Measurements from ENCODE around the gene ACSBG1. TPM values are rescaled to one million over a fixed set of nuclear protein-coding genes. Genes with fewer than 3 reads are reported as not detected.
A peak's percentile ranks its signal among the peaks of the same experiment; 100 is the strongest.

The ACSBG1 gene
- total and polyA plus RNA-seq, 2 of the 8 experiments (the other 6 are each of a cell fraction or from before 2014, with no cell fraction given), result 5.4 to 7.1 TPM

GRCh38 chr15:78211189-78211921 is 23.0 kb downstream of the ACSBG1 start:
- no peaks in the 10 kb centered on the region for H3K27me3 ChIP-seq (replicated peaks in 1 of 4; ENCODE audit: control insufficient read depth in 3 of 4, extremely low read depth in 1 of 4, insufficient read depth in 3 of 4, low read length in 3 of 4)
- H2BK5ac ChIP-seq (ENCODE audit: low read depth, low read length), result no peak overlapping the region
- H4K8ac ChIP-seq (ENCODE audit: extremely low read depth, insufficient read depth, low read length), result no peak overlapping the region; the same call in 1 of the 2 replicates
- POLR2A ChIA-PET (ENCODE audit: partially characterized antibody), result interaction anchor here (0.6 kb wide), 2 partner anchors 237 to 358 kb away, joined by 3 read pairs; no protein-coding TSS in a partner anchor
- H2BK12ac ChIP-seq (ENCODE audit: low read depth, low read length), result no peak overlapping the region
- DNase-seq (ENCODE audit: low read depth in 1 of 2, low spot score in 2 of 2), result peak in 1 of 2 experiments; percentile 30
- no peak overlapping the region for H4K5ac ChIP-seq (ENCODE audit: insufficient read length, low read depth, low read length)
- no peaks in the 10 kb centered on the region for H3K36me3 ChIP-seq (ENCODE audit: control insufficient read depth in 2 of 4, insufficient read depth in 4 of 4, low read length in 3 of 4)
- no peaks in the 10 kb centered on the region; the same call in 1 of the 2 replicates for H3K79me1 ChIP-seq (ENCODE audit: low read depth, low read length)
- H3K23me2 ChIP-seq (ENCODE audit: low read depth, low read length), result no peaks in the 10 kb centered on the region
- CTCF ChIA-PET (ENCODE audit: partially characterized antibody), result interaction anchor here (1.0 to 2.1 kb wide), 13 partner anchors 13 to 211 kb away, joined by 3 to 14 read pairs (median 4); no protein-coding TSS in a partner anchor
- H3K27ac ChIP-seq (ENCODE audit: low read depth, low read length), result no peak overlapping the region
- H3K14ac ChIP-seq (ENCODE audit: insufficient read length), result no peak overlapping the region
- no peak overlapping the region for H3K9ac ChIP-seq (replicated peaks in 1 of 4; ENCODE audit: extremely low read depth in 1 of 4, low read depth in 3 of 4, low read length in 3 of 4)
- H3K4me1 ChIP-seq (replicated peaks in 1 of 4; ENCODE audit: control insufficient read depth in 3 of 4, insufficient read depth in 4 of 4, low read length in 3 of 4), result peaks cover 0 to 2% (median 0%) of the 10 kb centered on the region in 4 experiments; a peak in 2 of 7 replicates
- H3K79me2 ChIP-seq (ENCODE audit: control insufficient read depth in 1 of 2, insufficient read depth in 2 of 2, low read length in 2 of 2), result no peaks in the 10 kb centered on the region
- no peaks in the 10 kb centered on the region for H3K9me3 ChIP-seq (ENCODE audit: insufficient read depth in 2 of 2, low read depth in 1 of 2, low read length in 1 of 2)
- no peak overlapping the region for H3K4me3 ChIP-seq (ENCODE audit: extremely low read depth in 1 of 4, insufficient read depth in 2 of 4, low read depth in 3 of 4, low read length in 4 of 4)
- WGBS, 2 experiments (ENCODE audit: extremely low coverage in 1 of 2, insufficient coverage in 1 of 2, insufficient read length in 1 of 2, insufficient replicate concordance in 2 of 2, low coverage in 1 of 2, low lambda C conversion rate in 2 of 2, missing lambda C conversion rate in 1 of 2), result 82% methylated on average over 12 of the region's 12 CpGs; no CpG with 5 or more reads in 1 of the 2 experiments
- no peak overlapping the region for H3K56ac ChIP-seq (replicated peaks; ENCODE audit: insufficient read length, low read depth, low read length)
- no peaks in the 10 kb centered on the region for H4K20me1 ChIP-seq (replicated peaks in 1 of 2; ENCODE audit: control insufficient read depth in 1 of 2, insufficient read depth in 2 of 2, low read length in 2 of 2)
- no peak overlapping the region for H2BK15ac ChIP-seq (ENCODE audit: low read length)
- H2BK120ac ChIP-seq (replicated peaks; ENCODE audit: low read depth, low read length), result no peak overlapping the region
- no peak for FAIRE-seq
- no peak overlapping the region for H3K4ac ChIP-seq (replicated peaks; ENCODE audit: insufficient read length, low read depth, low read length)
- H2AK5ac ChIP-seq (ENCODE audit: low read depth, low read length), result no peak overlapping the region
- H3K4me2 ChIP-seq (ENCODE audit: insufficient read depth in 1 of 2, low read depth in 2 of 2, low read length in 2 of 2), result no peak overlapping the region
- no peak overlapping the region for H3K23ac ChIP-seq (ENCODE audit: insufficient read length)
- H2AFZ ChIP-seq (ENCODE audit: low read length), result no peak overlapping the region
- H3K18ac ChIP-seq (ENCODE audit: extremely low read depth, low read length), result no peak overlapping the region
- H2BK20ac ChIP-seq (ENCODE audit: low read length), result no peak overlapping the region
- H4K91ac ChIP-seq (replicated peaks; ENCODE audit: insufficient read length, low read length), result no peak overlapping the region
- TF ChIP-seq HDAC2 (IDR thresholded peaks at IDR 0.05; ENCODE audit: borderline replicate concordance in 1 of 2, low read depth in 2 of 2, low read length in 2 of 2), result no peak
- TF ChIP-seq SP2 (IDR thresholded peaks at IDR 0.05; ENCODE audit: low read length), result no peak
- TF ChIP-seq ATF2 (IDR thresholded peaks at IDR 0.05; ENCODE audit: low read length), result no peak
- TF ChIP-seq TEAD4 (IDR thresholded peaks at IDR 0.05; ENCODE audit: low read depth, low read length), result no peak
- no peak for TF ChIP-seq RAD21 (IDR thresholded peaks at IDR 0.05 in 1 of 2, conservative IDR thresholded peaks at IDR 0.05 in 1 of 2; ENCODE audit: low read depth in 2 of 2, low read length in 2 of 2)
- TF ChIP-seq GTF2F1 (IDR thresholded peaks at IDR 0.05; ENCODE audit: borderline replicate concordance, low read depth, low read length), result no peak
- TF ChIP-seq EP300 (IDR thresholded peaks at IDR 0.05; ENCODE audit: borderline replicate concordance in 1 of 2, low read depth in 2 of 2, low read length in 2 of 2), result no peak
- TF ChIP-seq CEBPB (IDR thresholded peaks at IDR 0.05; ENCODE audit: low read depth, low read length), result no peak
- no peak for TF ChIP-seq SP4 (IDR thresholded peaks at IDR 0.05; ENCODE audit: low read length)
- no peak for TF ChIP-seq CREB1 (IDR thresholded peaks at IDR 0.05)

Measured in H1 (cell line).